Type B pancreatic cell (in vitro differentiated cells): ENCODE data around the gene GPR107. TPM values are rescaled to one million over a fixed set of nuclear protein-coding genes. Genes with fewer than 3 reads are reported as not detected.

Source experiments
- DNase-seq: peaks from one replicate; pipeline ENCODE4 v3.0.0; 2021; ENCODE audit warnings: mixed read lengths; ENCODE audit not compliant: unreplicated experiment; ENCODE audit errors: extremely low spot score
- H3K27ac Mint-ChIP-seq: 2 replicates; pipeline ENCODE4 v1.8.0; 2021; ENCODE audit warnings: mild to moderate bottlenecking, mixed read lengths
- H3K27me3 Mint-ChIP-seq: 2 replicates; pipeline ENCODE4 v1.8.0; 2021; ENCODE audit warnings: mixed read lengths
- H3K36me3 Mint-ChIP-seq: 2 replicates; pipeline ENCODE4 v1.8.0; 2021; ENCODE audit warnings: mixed read lengths
- H3K4me1 Mint-ChIP-seq: one replicate; pipeline ENCODE4 v1.8.0; 2021; ENCODE audit warnings: mixed read lengths; ENCODE audit not compliant: unreplicated experiment
- H3K4me3 Mint-ChIP-seq: 2 replicates; pipeline ENCODE4 v1.8.0; 2021; ENCODE audit warnings: mild to moderate bottlenecking, mixed read lengths
- H3K9me3 Mint-ChIP-seq: 2 replicates; pipeline ENCODE4 v1.8.0; 2021; ENCODE audit warnings: mixed read lengths
- CTCF ChIP-seq: fragments of 200-600 bp; sonication (generic); conservative IDR thresholded peaks from 2 replicates; pipeline ENCODE4 v1.5.0; 2021; ENCODE audit warnings: antibody characterized with exemption, mild to moderate bottlenecking
- total RNA-seq: library from RNA; stranded (reverse); gene quantifications from 2 replicates; pipeline ENCODE4 v1.2.1, GENCODE V29; 2021; ENCODE audit warnings: low replicate concordance

Gene GPR107
- total RNA-seq, 1 donor from 2014 or later, result 43.6 TPM

GRCh38 chr9:130171226-130172148 is 117.8 kb downstream of the GPR107 start:
- peaks cover 15% of the 10 kb centered on the region for H3K4me1 Mint-ChIP-seq
- peak overlapping the region; percentile 83 for H3K4me3 Mint-ChIP-seq
- no peak for TF ChIP-seq CTCF
- DNase-seq, result no peak
- H3K9me3 Mint-ChIP-seq, result no peaks in the 10 kb centered on the region
- H3K27me3 Mint-ChIP-seq, result peaks cover 6% of the 10 kb centered on the region
- peak overlapping the region; percentile 70 for H3K27ac Mint-ChIP-seq
- H3K36me3 Mint-ChIP-seq, result no peaks in the 10 kb centered on the region

GRCh38 chr9:130172161-130172857 is 118.6 kb downstream of the GPR107 start, which contains the start of gene NCS1:
Gene NCS1 (plus strand): TSS chr9:130172404. CDS start chr9:130172664, 260 bp downstream.
- no peaks in the 10 kb centered on the region for H3K9me3 Mint-ChIP-seq
- no peak for TF ChIP-seq CTCF
- H3K4me1 Mint-ChIP-seq, result peaks cover 15% of the 10 kb centered on the region
- H3K36me3 Mint-ChIP-seq, result no peaks in the 10 kb centered on the region
- H3K27ac Mint-ChIP-seq, result peak within 1 kb of the TSS; percentile 70
- peaks cover 6% of the 10 kb centered on the region for H3K27me3 Mint-ChIP-seq
- H3K4me3 Mint-ChIP-seq, result peak within 1 kb of the TSS; percentile 89
- peak; percentile 81 for DNase-seq

GRCh38 chr9:130172858-130173665 is 119.4 kb downstream of the GPR107 start:
- H3K36me3 Mint-ChIP-seq, result no peaks in the 10 kb centered on the region
- no peak for TF ChIP-seq CTCF
- no peaks in the 10 kb centered on the region for H3K9me3 Mint-ChIP-seq
- DNase-seq, result no peak
- peak overlapping the region; percentile 50 for H3K27ac Mint-ChIP-seq
- H3K4me1 Mint-ChIP-seq, result peaks cover 15% of the 10 kb centered on the region
- peaks cover 6% of the 10 kb centered on the region for H3K27me3 Mint-ChIP-seq
- H3K4me3 Mint-ChIP-seq, result peak overlapping the region; percentile 89

- H3K27me3 Mint-ChIP-seq, result peaks cover 6% of the 10 kb centered on the region
- no peak for DNase-seq
- H3K36me3 Mint-ChIP-seq, result no peaks in the 10 kb centered on the region
- peak overlapping the region; percentile 89 for H3K4me3 Mint-ChIP-seq
- TF ChIP-seq CTCF, result no peak
- H3K27ac Mint-ChIP-seq, result no peak overlapping the region
- no peaks in the 10 kb centered on the region for H3K9me3 Mint-ChIP-seq
- peaks cover 15% of the 10 kb centered on the region for H3K4me1 Mint-ChIP-seq
Measured at GRCh38 chr9:130173666-130173983, 119.9 kb downstream of the GPR107 start.

- peaks cover 15% of the 10 kb centered on the region for H3K4me1 Mint-ChIP-seq
- H3K4me3 Mint-ChIP-seq, result peak overlapping the region; percentile 89
- H3K36me3 Mint-ChIP-seq, result no peaks in the 10 kb centered on the region
- H3K27ac Mint-ChIP-seq, result no peak overlapping the region
- no peak for DNase-seq
- H3K27me3 Mint-ChIP-seq, result peaks cover 3% of the 10 kb centered on the region
- no peaks in the 10 kb centered on the region for H3K9me3 Mint-ChIP-seq
- TF ChIP-seq CTCF, result no peak
Measured at GRCh38 chr9:130174025-130174424, 120.3 kb downstream of the GPR107 start.
